ENCODE results near the gene EXO1.

DNA sequence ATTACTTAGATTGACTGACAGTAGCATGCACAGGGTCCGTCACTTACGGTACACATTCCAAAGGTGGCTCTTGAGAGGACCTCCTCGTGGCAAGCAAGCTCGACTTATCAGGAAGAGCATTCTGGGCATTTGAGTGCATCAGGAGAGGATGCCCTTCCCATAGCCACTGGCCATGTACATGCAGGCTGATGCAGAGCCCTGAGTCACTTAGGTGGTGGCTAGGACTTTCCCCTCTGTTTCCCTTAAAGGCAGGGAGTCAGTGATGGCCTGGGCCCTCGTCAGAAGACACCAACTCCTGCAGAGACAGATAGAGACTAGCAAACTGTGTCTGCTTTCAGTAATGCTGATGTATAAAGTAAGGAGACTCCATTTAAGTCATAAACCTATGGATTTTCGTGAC is 12.9 kb downstream of the EXO1 start:
- TF ChIP-seq, protein P1, sequence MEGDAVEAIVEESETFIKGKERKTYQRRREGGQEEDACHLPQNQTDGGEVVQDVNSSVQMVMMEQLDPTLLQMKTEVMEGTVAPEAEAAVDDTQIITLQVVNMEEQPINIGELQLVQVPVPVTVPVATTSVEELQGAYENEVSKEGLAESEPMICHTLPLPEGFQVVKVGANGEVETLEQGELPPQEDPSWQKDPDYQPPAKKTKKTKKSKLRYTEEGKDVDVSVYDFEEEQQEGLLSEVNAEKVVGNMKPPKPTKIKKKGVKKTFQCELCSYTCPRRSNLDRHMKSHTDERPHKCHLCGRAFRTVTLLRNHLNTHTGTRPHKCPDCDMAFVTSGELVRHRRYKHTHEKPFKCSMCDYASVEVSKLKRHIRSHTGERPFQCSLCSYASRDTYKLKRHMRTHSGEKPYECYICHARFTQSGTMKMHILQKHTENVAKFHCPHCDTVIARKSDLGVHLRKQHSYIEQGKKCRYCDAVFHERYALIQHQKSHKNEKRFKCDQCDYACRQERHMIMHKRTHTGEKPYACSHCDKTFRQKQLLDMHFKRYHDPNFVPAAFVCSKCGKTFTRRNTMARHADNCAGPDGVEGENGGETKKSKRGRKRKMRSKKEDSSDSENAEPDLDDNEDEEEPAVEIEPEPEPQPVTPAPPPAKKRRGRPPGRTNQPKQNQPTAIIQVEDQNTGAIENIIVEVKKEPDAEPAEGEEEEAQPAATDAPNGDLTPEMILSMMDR (IDR thresholded peaks at IDR 0.05): no peak
- TF ChIP-seq, protein P2, sequence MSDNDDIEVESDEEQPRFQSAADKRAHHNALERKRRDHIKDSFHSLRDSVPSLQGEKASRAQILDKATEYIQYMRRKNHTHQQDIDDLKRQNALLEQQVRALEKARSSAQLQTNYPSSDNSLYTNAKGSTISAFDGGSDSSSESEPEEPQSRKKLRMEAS (CRISPR knock-in tag; IDR thresholded peaks at IDR 0.05): no peak
- TF ChIP-seq ZNF121 (CRISPR knock-in tag; IDR thresholded peaks at IDR 0.05) (no peak), ZNF423 (CRISPR knock-in tag; IDR thresholded peaks at IDR 0.05) (no peak), TP53 (CRISPR knock-in tag; IDR thresholded peaks at IDR 0.05) (no peak)
- TF ChIP-seq, protein P3, sequence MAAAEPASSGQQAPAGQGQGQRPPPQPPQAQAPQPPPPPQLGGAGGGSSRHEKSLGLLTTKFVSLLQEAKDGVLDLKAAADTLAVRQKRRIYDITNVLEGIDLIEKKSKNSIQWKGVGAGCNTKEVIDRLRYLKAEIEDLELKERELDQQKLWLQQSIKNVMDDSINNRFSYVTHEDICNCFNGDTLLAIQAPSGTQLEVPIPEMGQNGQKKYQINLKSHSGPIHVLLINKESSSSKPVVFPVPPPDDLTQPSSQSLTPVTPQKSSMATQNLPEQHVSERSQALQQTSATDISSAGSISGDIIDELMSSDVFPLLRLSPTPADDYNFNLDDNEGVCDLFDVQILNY (CRISPR knock-in tag; IDR thresholded peaks at IDR 0.05): no peak
- TF ChIP-seq, protein P4, sequence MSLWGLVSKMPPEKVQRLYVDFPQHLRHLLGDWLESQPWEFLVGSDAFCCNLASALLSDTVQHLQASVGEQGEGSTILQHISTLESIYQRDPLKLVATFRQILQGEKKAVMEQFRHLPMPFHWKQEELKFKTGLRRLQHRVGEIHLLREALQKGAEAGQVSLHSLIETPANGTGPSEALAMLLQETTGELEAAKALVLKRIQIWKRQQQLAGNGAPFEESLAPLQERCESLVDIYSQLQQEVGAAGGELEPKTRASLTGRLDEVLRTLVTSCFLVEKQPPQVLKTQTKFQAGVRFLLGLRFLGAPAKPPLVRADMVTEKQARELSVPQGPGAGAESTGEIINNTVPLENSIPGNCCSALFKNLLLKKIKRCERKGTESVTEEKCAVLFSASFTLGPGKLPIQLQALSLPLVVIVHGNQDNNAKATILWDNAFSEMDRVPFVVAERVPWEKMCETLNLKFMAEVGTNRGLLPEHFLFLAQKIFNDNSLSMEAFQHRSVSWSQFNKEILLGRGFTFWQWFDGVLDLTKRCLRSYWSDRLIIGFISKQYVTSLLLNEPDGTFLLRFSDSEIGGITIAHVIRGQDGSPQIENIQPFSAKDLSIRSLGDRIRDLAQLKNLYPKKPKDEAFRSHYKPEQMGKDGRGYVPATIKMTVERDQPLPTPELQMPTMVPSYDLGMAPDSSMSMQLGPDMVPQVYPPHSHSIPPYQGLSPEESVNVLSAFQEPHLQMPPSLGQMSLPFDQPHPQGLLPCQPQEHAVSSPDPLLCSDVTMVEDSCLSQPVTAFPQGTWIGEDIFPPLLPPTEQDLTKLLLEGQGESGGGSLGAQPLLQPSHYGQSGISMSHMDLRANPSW (CRISPR knock-in tag; conservative IDR thresholded peaks at IDR 0.05; ENCODE audit: low read depth): no peak
- TF ChIP-seq, protein P5, sequence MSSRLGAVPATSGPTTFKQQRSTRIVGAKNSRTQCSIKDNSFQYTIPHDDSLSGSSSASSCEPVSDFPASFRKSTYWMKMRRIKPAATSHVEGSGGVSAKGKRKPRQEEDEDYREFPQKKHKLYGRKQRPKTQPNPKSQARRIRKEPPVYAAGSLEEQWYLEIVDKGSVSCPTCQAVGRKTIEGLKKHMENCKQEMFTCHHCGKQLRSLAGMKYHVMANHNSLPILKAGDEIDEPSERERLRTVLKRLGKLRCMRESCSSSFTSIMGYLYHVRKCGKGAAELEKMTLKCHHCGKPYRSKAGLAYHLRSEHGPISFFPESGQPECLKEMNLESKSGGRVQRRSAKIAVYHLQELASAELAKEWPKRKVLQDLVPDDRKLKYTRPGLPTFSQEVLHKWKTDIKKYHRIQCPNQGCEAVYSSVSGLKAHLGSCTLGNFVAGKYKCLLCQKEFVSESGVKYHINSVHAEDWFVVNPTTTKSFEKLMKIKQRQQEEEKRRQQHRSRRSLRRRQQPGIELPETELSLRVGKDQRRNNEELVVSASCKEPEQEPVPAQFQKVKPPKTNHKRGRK (CRISPR knock-in tag; IDR thresholded peaks at IDR 0.05; ENCODE audit: borderline replicate concordance): no peak
